Gastroesophageal sphincter (tissue), 3 donors: ENCODE data around the gene CUTA.

ENCODE experiments used
- EP300 ChIP-seq: sonication (generic); formaldehyde crosslinking; IDR thresholded peaks from one replicate; pipeline ENCODE4 v1.6.1; 2017; ENCODE audit warnings: antibody characterized with exemption, mild to moderate bottlenecking
- POLR2A ChIP-seq, 2 donors: fragments of 450-650 bp; IDR thresholded peaks; one replicate each; pipeline ENCODE4 v1.6.1; 2017; ENCODE audit warnings: antibody characterized with exemption in 2 of 2, mild to moderate bottlenecking in 2 of 2, moderate library complexity in 1 of 2
- POLR2AphosphoS5 ChIP-seq: sonication (generic); formaldehyde crosslinking; IDR thresholded peaks from one replicate; pipeline ENCODE4 v1.6.1; 2017; ENCODE audit warnings: antibody characterized with exemption
- TF ChIP-seq, protein P1 (sequence below), 4 experiments: fragments of 200-600 bp in 2 of 4; fragments of 450-650 bp in 2 of 4; sonication (generic) in 1 of 4; IDR thresholded peaks; one replicate each; pipeline ENCODE4 v1.5.1; 2017 to 2019; ENCODE audit warnings: antibody characterized with exemption in 4 of 4, mild to moderate bottlenecking in 2 of 4, moderate library complexity in 2 of 4

DNA sequence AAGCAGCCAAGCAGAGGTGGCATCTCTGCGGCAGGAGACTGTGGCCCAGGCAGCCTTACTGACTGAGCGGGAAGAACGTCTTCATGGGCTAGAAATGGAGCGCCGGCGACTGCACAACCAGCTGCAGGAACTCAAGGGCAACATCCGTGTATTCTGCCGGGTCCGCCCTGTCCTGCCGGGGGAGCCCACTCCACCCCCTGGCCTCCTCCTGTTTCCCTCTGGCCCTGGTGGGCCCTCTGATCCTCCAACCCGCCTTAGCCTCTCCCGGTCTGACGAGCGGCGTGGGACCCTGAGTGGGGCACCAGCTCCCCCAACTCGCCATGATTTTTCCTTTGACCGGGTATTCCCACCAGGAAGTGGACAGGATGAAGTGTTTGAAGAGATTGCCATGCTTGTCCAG, 13.0 kb downstream of the CUTA start:
- TF ChIP-seq, protein P1, sequence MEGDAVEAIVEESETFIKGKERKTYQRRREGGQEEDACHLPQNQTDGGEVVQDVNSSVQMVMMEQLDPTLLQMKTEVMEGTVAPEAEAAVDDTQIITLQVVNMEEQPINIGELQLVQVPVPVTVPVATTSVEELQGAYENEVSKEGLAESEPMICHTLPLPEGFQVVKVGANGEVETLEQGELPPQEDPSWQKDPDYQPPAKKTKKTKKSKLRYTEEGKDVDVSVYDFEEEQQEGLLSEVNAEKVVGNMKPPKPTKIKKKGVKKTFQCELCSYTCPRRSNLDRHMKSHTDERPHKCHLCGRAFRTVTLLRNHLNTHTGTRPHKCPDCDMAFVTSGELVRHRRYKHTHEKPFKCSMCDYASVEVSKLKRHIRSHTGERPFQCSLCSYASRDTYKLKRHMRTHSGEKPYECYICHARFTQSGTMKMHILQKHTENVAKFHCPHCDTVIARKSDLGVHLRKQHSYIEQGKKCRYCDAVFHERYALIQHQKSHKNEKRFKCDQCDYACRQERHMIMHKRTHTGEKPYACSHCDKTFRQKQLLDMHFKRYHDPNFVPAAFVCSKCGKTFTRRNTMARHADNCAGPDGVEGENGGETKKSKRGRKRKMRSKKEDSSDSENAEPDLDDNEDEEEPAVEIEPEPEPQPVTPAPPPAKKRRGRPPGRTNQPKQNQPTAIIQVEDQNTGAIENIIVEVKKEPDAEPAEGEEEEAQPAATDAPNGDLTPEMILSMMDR (IDR thresholded peaks at IDR 0.05), result no peak
- TF ChIP-seq POLR2AphosphoS5 (no peak), POLR2A (IDR thresholded peaks at IDR 0.05) (no peak), EP300 (no peak)
